ENCODE data around the gene XPNPEP3. TPM values are rescaled to one million over a fixed set of nuclear protein-coding genes. Genes with fewer than 3 reads are reported as not detected.
A peak's percentile ranks its signal among the peaks of the same experiment; 100 is the strongest.
"Not testable (repeated sequence)": the region's sequence is repeated elsewhere in the genome, so short reads cannot be mapped to it uniquely, and the experiment has no call there.

XPNPEP3 gene
- polyA plus RNA-seq, 1 experiment: 25.8 TPM

- CTCF ChIA-PET: interaction anchor here (1.1 kb wide), 1 partner anchor 20 kb away, joined by 6 read pairs; no protein-coding TSS in a partner anchor
- Histone ChIP-seq H3K4me3 (ENCODE audit: low read depth, low read length) (no peak overlapping the region), H3K27me3 (ENCODE audit: control insufficient read depth, insufficient read depth, low read length) (no peaks in the 10 kb centered on the region), H3K36me3 (ENCODE audit: control insufficient read depth, insufficient read depth, low read length) (no peaks in the 10 kb centered on the region; the same call in 1 of the 2 replicates)
- POLR2A ChIA-PET: no interaction called here
- no peak for DNase-seq (ENCODE audit: low read depth)
- no peak for TF ChIP-seq CTCF (IDR thresholded peaks at IDR 0.05; ENCODE audit: insufficient read depth, low read depth, low read length)
These were observed 37.5 kb downstream of the XPNPEP3 start for GRCh38 chr22:40894417-40894816.

- no peaks in the 10 kb centered on the region; the same call in 1 of the 2 replicates for H3K36me3 ChIP-seq (ENCODE audit: control insufficient read depth, insufficient read depth, low read length)
- CTCF ChIA-PET: interaction anchor here (0.5 to 2.2 kb wide), 21 partner anchors 9 to 552 kb away, joined by 3 to 10 read pairs (median 4); partner anchors contain the start of gene DNAJB7
- no peaks in the 10 kb centered on the region for H3K27me3 ChIP-seq (ENCODE audit: control insufficient read depth, insufficient read depth, low read length)
- POLR2A ChIA-PET: no interaction called here
- H3K4me3 ChIP-seq (ENCODE audit: low read depth, low read length): no peak overlapping the region
- peak; percentile 9 for DNase-seq (ENCODE audit: low read depth)
- peak; percentile 67 for TF ChIP-seq CTCF (IDR thresholded peaks at IDR 0.05; ENCODE audit: insufficient read depth, low read depth, low read length)
These were observed 42.0 kb downstream of the XPNPEP3 start for GRCh38 chr22:40898850-40899357.

GRCh38 chr22:40904101-40904500, 47.2 kb downstream of the XPNPEP3 start:
- ChIA-PET CTCF (interaction anchor here (0.6 kb wide), 1 partner anchor 21 kb away, joined by 3 read pairs; no protein-coding TSS in a partner anchor), POLR2A (no interaction called here)
- no peaks in the 10 kb centered on the region for H3K27me3 ChIP-seq (ENCODE audit: control insufficient read depth, insufficient read depth, low read length)
- TF ChIP-seq CTCF (IDR thresholded peaks at IDR 0.05; ENCODE audit: insufficient read depth, low read depth, low read length): no peak
- H3K4me3 ChIP-seq (ENCODE audit: low read depth, low read length): no peak overlapping the region
- no peak for DNase-seq (ENCODE audit: low read depth)
- peaks cover 3% of the 10 kb centered on the region; the same call in 1 of the 2 replicates for H3K36me3 ChIP-seq (ENCODE audit: control insufficient read depth, insufficient read depth, low read length)

- DNase-seq (ENCODE audit: low read depth): no peak
- no peak overlapping the region for H3K4me3 ChIP-seq (ENCODE audit: low read depth, low read length)
- POLR2A ChIA-PET: no interaction called here
- no peaks in the 10 kb centered on the region for H3K27me3 ChIP-seq (ENCODE audit: control insufficient read depth, insufficient read depth, low read length)
- peaks cover 3% of the 10 kb centered on the region; the same call in 1 of the 2 replicates for H3K36me3 ChIP-seq (ENCODE audit: control insufficient read depth, insufficient read depth, low read length)
- no peak for TF ChIP-seq CTCF (IDR thresholded peaks at IDR 0.05; ENCODE audit: insufficient read depth, low read depth, low read length)
- CTCF ChIA-PET: interaction anchor here (1.2 to 3.8 kb wide), 2 partner anchors 10 to 13 kb away, joined by 3 to 16 read pairs; no protein-coding TSS in a partner anchor
These were observed 51.9 kb downstream of the XPNPEP3 start for GRCh38 chr22:40908895-40909294.

GRCh38 chr22:40911772-40912171, 54.8 kb downstream of the XPNPEP3 start:
- Histone ChIP-seq H3K27me3 (ENCODE audit: control insufficient read depth, insufficient read depth, low read length) (no peaks in the 10 kb centered on the region), H3K4me3 (ENCODE audit: low read depth, low read length) (no peak overlapping the region), H3K36me3 (ENCODE audit: control insufficient read depth, insufficient read depth, low read length) (peaks cover 5% of the 10 kb centered on the region; the same call in 1 of the 2 replicates)
- CTCF ChIA-PET: no interaction called here
- POLR2A ChIA-PET: no interaction called here
- no peak for DNase-seq (ENCODE audit: low read depth)
- no peak for TF ChIP-seq CTCF (IDR thresholded peaks at IDR 0.05; ENCODE audit: insufficient read depth, low read depth, low read length)

GRCh38 chr22:40912987-40913386, 56.0 kb downstream of the XPNPEP3 start:
- H3K4me3 ChIP-seq (ENCODE audit: low read depth, low read length); POLR2A ChIA-PET; H3K27me3 ChIP-seq (ENCODE audit: control insufficient read depth, insufficient read depth, low read length); H3K36me3 ChIP-seq (ENCODE audit: control insufficient read depth, insufficient read depth, low read length); DNase-seq (ENCODE audit: low read depth): not testable (repeated sequence)
- CTCF ChIA-PET: interaction anchor here (0.8 kb wide), 1 partner anchor 10 kb away, joined by 4 read pairs; no protein-coding TSS in a partner anchor

Measured in BJ (cell line).